PC-3 (cell line): ENCODE measurements around the gene STK16.

Experiments
- CTCF ChIP-seq: fragments of 300-600 bp; sonication (generic); conservative IDR thresholded peaks from 2 replicates; pipeline ENCODE4 v1.5.1; 2017; ENCODE audit warnings: antibody characterized with exemption, low read depth, mild to moderate bottlenecking, low read length
- EZH2 ChIP-seq: fragments of 300-600 bp; sonication (generic); IDR thresholded peaks from one replicate; pipeline ENCODE4 v1.6.1; 2017; ENCODE audit warnings: antibody characterized with exemption, mild to moderate bottlenecking, low read length; ENCODE audit not compliant: unreplicated experiment
- EZH2phosphoT487 ChIP-seq: fragments of 300-600 bp; sonication (generic); IDR thresholded peaks from 2 replicates; pipeline ENCODE4 v1.6.1; 2018; ENCODE audit warnings: mild to moderate bottlenecking, antibody characterized with exemption, low read length, borderline replicate concordance

GRCh38 chr2:219282375-219282774, 37.1 kb downstream of the STK16 start:
- TF ChIP-seq CTCF (no peak), EZH2 (no peak), EZH2phosphoT487 (no peak)
